SK-N-SH (cell line): ENCODE results near the gene GSC2. TPM values are rescaled to one million over a fixed set of nuclear protein-coding genes. Genes with fewer than 3 reads are reported as not detected.

Experiments used
- CTCF ChIA-PET: fragments of 300-600, 350-600 bp; formaldehyde crosslinking; extraction: SDS; loops from one replicate; lab custom pipeline; 2021; lab: Yijun Ruan, JAX
- POLR2A ChIA-PET: fragments of 350-600 bp; sonication (Branson Sonifier 250); formaldehyde crosslinking; extraction: SDS; loops from one replicate; lab custom pipeline; 2020; ENCODE audit warnings: antibody characterized with exemption, inconsistent platforms; lab: Yijun Ruan, JAX
- DNase-seq: peaks from one replicate; pipeline ENCODE4 v3.0.0; 2012
- H2AFZ ChIP-seq: fragments of 200-600 bp; sonication (generic); 2 replicates; pipeline ENCODE4 v1.8.1; 2016; ENCODE audit warnings: antibody characterized with exemption, mild to moderate bottlenecking, low read depth
- H3F3A ChIP-seq: fragments of 200-600 bp; sonication (generic); replicated peaks from 2 replicates; pipeline ENCODE3; 2016; ENCODE audit warnings: antibody characterized with exemption, mild to moderate bottlenecking; ENCODE audit not compliant: insufficient read depth
- H3K27ac ChIP-seq, 2 experiments: fragments of 200-500 bp in 1 of 2; fragments of 200-600 bp in 1 of 2; sonication (Bioruptor generic) in 1 of 2; sonication (generic), shearing (Covaris generic) in 1 of 2; 2 replicates each; pipeline versions ENCODE4 v1.5.1 to v1.6.1; 2014 to 2016; ENCODE audit warnings: low read depth in 2 of 2, inconsistent platforms in 1 of 2, low read length in 1 of 2, mild to moderate bottlenecking in 1 of 2, mixed read lengths in 1 of 2
- H3K27me3 ChIP-seq: fragments of 200-600 bp; sonication (generic), shearing (Covaris generic); 2 replicates; pipeline ENCODE4 v1.6.1; 2016; ENCODE audit warnings: mixed run types; ENCODE audit not compliant: insufficient read depth
- H3K36me3 ChIP-seq, 2 experiments: fragments of 200-500 bp in 1 of 2; fragments of 200-600 bp in 1 of 2; sonication (Bioruptor generic) in 1 of 2; sonication (generic) in 1 of 2; replicated peaks in 1 of 2; 2 replicates each; pipeline versions ENCODE3 to v1.5.1; 2014 to 2016; ENCODE audit warnings: low read length in 1 of 2, mild to moderate bottlenecking in 1 of 2; ENCODE audit not compliant: insufficient read depth in 2 of 2, control insufficient read depth in 1 of 2
- H3K4me1 ChIP-seq, 2 experiments: fragments of 200-500 bp in 1 of 2; fragments of 200-600 bp in 1 of 2; sonication (Bioruptor generic) in 1 of 2; sonication (generic), shearing (Covaris generic) in 1 of 2; 2 replicates each; pipeline versions ENCODE4 v1.5.1 to v1.6.1; 2014 to 2016; ENCODE audit warnings: low read depth in 1 of 2, low read length in 1 of 2, mixed run types in 1 of 2; ENCODE audit not compliant: insufficient read depth in 2 of 2, control insufficient read depth in 1 of 2
- H3K4me2 ChIP-seq: fragments of 200-600 bp; sonication (generic), shearing (Covaris generic); 2 replicates; pipeline ENCODE4 v1.6.1; 2017; ENCODE audit warnings: mixed run types
- H3K4me3 ChIP-seq, 2 experiments: fragments of 200-500 bp in 1 of 2; fragments of 200-600 bp in 1 of 2; sonication (Bioruptor generic) in 1 of 2; sonication (generic), shearing (Covaris generic) in 1 of 2; 2 replicates each; pipeline versions ENCODE4 v1.5.1 to v1.8.1; 2014 to 2016; ENCODE audit warnings: low read depth in 2 of 2, inconsistent platforms in 1 of 2, low read length in 1 of 2, mild to moderate bottlenecking in 1 of 2, mixed read lengths in 1 of 2, moderate library complexity in 1 of 2
- H3K79me2 ChIP-seq: fragments of 200-600 bp; sonication (generic); 2 replicates; pipeline ENCODE4 v1.8.1; 2017; ENCODE audit warnings: mild to moderate bottlenecking; ENCODE audit not compliant: insufficient read depth
- H3K9ac ChIP-seq: fragments of 200-600 bp; sonication (generic); 2 replicates; pipeline ENCODE4 v1.6.1; 2017; ENCODE audit warnings: mixed run types
- H3K9me2 ChIP-seq: fragments of 200-600 bp; sonication (generic); 2 replicates; pipeline ENCODE4 v1.6.1; 2017; ENCODE audit warnings: mixed run types
- H3K9me3 ChIP-seq: fragments of 200-600 bp; sonication (generic); 2 replicates; pipeline ENCODE4 v1.6.1; 2017; ENCODE audit warnings: mixed run types, mild to moderate bottlenecking, moderate library complexity
- H4K20me1 ChIP-seq: fragments of 200-600 bp; sonication (generic); 2 replicates; pipeline ENCODE4 v1.6.1; 2017; ENCODE audit warnings: mild to moderate bottlenecking, mixed run types; ENCODE audit not compliant: insufficient read depth
- EZH2phosphoT487 ChIP-seq: fragments of 200-600 bp; sonication (generic); IDR thresholded peaks from 2 replicates; pipeline ENCODE4 v1.6.1; 2017; ENCODE audit warnings: low read depth, mixed run types, mild to moderate bottlenecking, antibody characterized with exemption, moderate library complexity, borderline replicate concordance
- FOXJ3 ChIP-seq: sonication (generic); formaldehyde crosslinking; IDR thresholded peaks from 2 replicates; pipeline ENCODE4 v1.5.1; 2020; ENCODE audit warnings: mild to moderate bottlenecking, missing genetic modification reagents
- FOXM1 ChIP-seq: IDR thresholded peaks from 2 replicates; pipeline ENCODE4 v1.4.0; 2012; ENCODE audit warnings: low read depth, mild to moderate bottlenecking
- GATA2 ChIP-seq: sonication (generic); formaldehyde crosslinking; IDR thresholded peaks from 2 replicates; pipeline ENCODE4 v1.5.0; 2020; ENCODE audit warnings: mild to moderate bottlenecking, missing genetic modification reagents
- MAX ChIP-seq: IDR thresholded peaks from 2 replicates; pipeline ENCODE4 v1.4.0; 2012; ENCODE audit warnings: low read depth
- RCOR1 ChIP-seq: fragments of 150-350 bp; IDR thresholded peaks from 2 replicates; pipeline ENCODE4 v1.6.1; 2017; ENCODE audit warnings: antibody characterized with exemption, low read length
- RXRA ChIP-seq: IDR thresholded peaks from 2 replicates; pipeline ENCODE4 v1.4.0; 2012; ENCODE audit warnings: low read depth, mild to moderate bottlenecking, borderline replicate concordance
- ZBTB33 ChIP-seq: IDR thresholded peaks from 2 replicates; pipeline ENCODE4 v1.4.0; 2012; ENCODE audit warnings: low read depth, borderline replicate concordance
- WGBS: methylation state at CpG from one replicate; pipeline ENCODE4 v1.1.6; 2017; ENCODE audit warnings: low lambda C conversion rate; 5-methylcytosine and 5-hydroxymethylcytosine counted together
- polyA plus RNA-seq, 3 experiments: library from polyadenylated mRNA; depleted of rRNA; stranded (reverse); fragments of >200 nt; gene quantifications; 2 replicates each; pipeline ENCODE4 v1.2.3, GENCODE V29; 2012

GSC2 gene
- polyA plus RNA-seq, 1 of the 3 experiments (the other 2 are of a cell fraction), result not detected

GRCh38 chr22:19182472-19183157 lies 32.5 kb upstream of the GSC2 start:
- Histone ChIP-seq H3K4me3 (no peak overlapping the region), H3K9ac (no peak overlapping the region), H3K79me2 (peaks cover 4% of the 10 kb centered on the region), H2AFZ (no peak overlapping the region), H3K9me3 (no peaks in the 10 kb centered on the region), H3K27me3 (no peaks in the 10 kb centered on the region), H3K27ac (no peak overlapping the region), H3K9me2 (no peaks in the 10 kb centered on the region), H3K4me1 (peaks cover 0 to 11% of the 10 kb centered on the region in 2 experiments; a peak in 1 of 4 replicates), H3F3A (peaks cover 4% of the 10 kb centered on the region), H3K4me2 (no peak overlapping the region), H4K20me1 (no peaks in the 10 kb centered on the region), H3K36me3 (peaks cover 0 to 1% of the 10 kb centered on the region in 2 experiments)
- ChIA-PET CTCF (interaction anchor here (1.3 to 1.5 kb wide), 2 partner anchors 104 to 109 kb away, joined by 3 to 5 read pairs; partner anchors contain the start of gene CLTCL1), POLR2A (no interaction called here)
- TF ChIP-seq MAX (no peak), GATA2 (CRISPR knock-in tag) (no peak), FOXM1 (no peak), RCOR1 (no peak)
- WGBS, result 55% methylated on average over 4 of the region's 9 CpGs
- DNase-seq, result no peak

- Histone ChIP-seq H3K9me3 (no peaks in the 10 kb centered on the region), H3K27ac (no peak overlapping the region), H3K36me3 (peaks cover 0 to under 1% of the 10 kb centered on the region in 2 experiments), H3K27me3 (no peaks in the 10 kb centered on the region), H4K20me1 (no peaks in the 10 kb centered on the region), H3K9ac (no peak overlapping the region), H3F3A (peaks cover 4% of the 10 kb centered on the region), H3K4me1 (peaks cover 6 to 18% of the 10 kb centered on the region in 2 experiments; a peak in 1 of 4 replicates), H2AFZ (no peak overlapping the region), H3K4me2 (no peak overlapping the region), H3K79me2 (peaks cover 11% of the 10 kb centered on the region), H3K9me2 (no peaks in the 10 kb centered on the region), H3K4me3 (no peak overlapping the region)
- POLR2A ChIA-PET, result no interaction called here
- CTCF ChIA-PET, result interaction anchor here (0.6 to 1.3 kb wide), 2 partner anchors 106 to 109 kb away, joined by 3 to 5 read pairs; partner anchors contain the start of gene CLTCL1
- TF ChIP-seq ZBTB33 (no peak), GATA2 (CRISPR knock-in tag) (no peak), FOXJ3 (CRISPR knock-in tag) (no peak), EZH2phosphoT487 (no peak), RXRA (no peak)
- no peak for DNase-seq
- WGBS, result 72% methylated on average over 11 of the region's 12 CpGs
Measured at GRCh38 chr22:19181786-19182471, 31.8 kb upstream of the GSC2 start.
